ENCODE results near the gene FBXL7.

GRCh38 chr5:15772131-15772530 is 272.2 kb downstream of the FBXL7 start:
- TF ChIP-seq FOXM1 (IDR thresholded peaks at IDR 0.05; ENCODE audit: borderline replicate concordance, low read depth), result no peak
- TF ChIP-seq EP300 (IDR thresholded peaks at IDR 0.05; ENCODE audit: borderline replicate concordance), result no peak
- TF ChIP-seq RAD21 (IDR thresholded peaks at IDR 0.05; ENCODE audit: low read depth), result no peak
- TF ChIP-seq EGR1 (IDR thresholded peaks at IDR 0.05), result no peak

Data from Ishikawa (cell line).